Stimulated activated naive CD8-positive, alpha-beta T cell treated with anti-CD3 and anti-CD28 coated beads, Interleukin-15, Interleukin-2, amounts not matched to agents 100 ng/mL and 50 ng/mL, for 24 hours (primary cell): Measurements from ENCODE around the gene MVB12B.

Source experiments
- H3K27ac Mint-ChIP-seq: one replicate; pipeline ENCODE4 v1.8.0; 2021; ENCODE audit warnings: mild to moderate bottlenecking, mixed read lengths
- H3K27me3 Mint-ChIP-seq: one replicate; pipeline ENCODE4 v1.8.0; 2021; ENCODE audit warnings: mixed read lengths
- H3K36me3 Mint-ChIP-seq: one replicate; pipeline ENCODE4 v1.8.0; 2021; ENCODE audit warnings: low read depth, mixed read lengths
- H3K4me1 Mint-ChIP-seq: one replicate; pipeline ENCODE4 v1.8.0; 2021; ENCODE audit warnings: low read depth, mixed read lengths
- H3K4me3 Mint-ChIP-seq: one replicate; pipeline ENCODE4 v1.8.0; 2021; ENCODE audit warnings: mild to moderate bottlenecking, mixed read lengths
- H3K9me3 Mint-ChIP-seq: one replicate; pipeline ENCODE4 v1.8.0; 2021; ENCODE audit warnings: mixed read lengths

Gene MVB12B

GRCh38 chr9:126452106-126452505 is 125.5 kb downstream of the MVB12B start:
- H3K27me3 Mint-ChIP-seq = no peaks in the 10 kb centered on the region
- no peaks in the 10 kb centered on the region for H3K36me3 Mint-ChIP-seq
- no peaks in the 10 kb centered on the region for H3K9me3 Mint-ChIP-seq
- H3K27ac Mint-ChIP-seq = no peak overlapping the region
- no peak overlapping the region for H3K4me3 Mint-ChIP-seq
- H3K4me1 Mint-ChIP-seq = no peaks in the 10 kb centered on the region

GRCh38 chr9:126453156-126453963 is 126.7 kb downstream of the MVB12B start:
- no peaks in the 10 kb centered on the region for H3K4me1 Mint-ChIP-seq
- no peak overlapping the region for H3K27ac Mint-ChIP-seq
- no peaks in the 10 kb centered on the region for H3K9me3 Mint-ChIP-seq
- no peak overlapping the region for H3K4me3 Mint-ChIP-seq
- H3K27me3 Mint-ChIP-seq = no peaks in the 10 kb centered on the region
- H3K36me3 Mint-ChIP-seq = no peaks in the 10 kb centered on the region

- Mint-ChIP-seq H3K27ac (no peak overlapping the region), H3K27me3 (no peaks in the 10 kb centered on the region), H3K36me3 (no peaks in the 10 kb centered on the region), H3K4me3 (no peak overlapping the region), H3K4me1 (no peaks in the 10 kb centered on the region), H3K9me3 (no peaks in the 10 kb centered on the region)
These were observed 127.6 kb downstream of the MVB12B start for GRCh38 chr9:126454215-126454614.

- Mint-ChIP-seq H3K4me3 (no peak overlapping the region), H3K9me3 (no peaks in the 10 kb centered on the region), H3K27ac (no peak overlapping the region), H3K4me1 (no peaks in the 10 kb centered on the region), H3K36me3 (no peaks in the 10 kb centered on the region), H3K27me3 (no peaks in the 10 kb centered on the region)
These were observed 128.2 kb downstream of the MVB12B start for GRCh38 chr9:126454795-126455194.

GRCh38 chr9:126456441-126457174 is 130.0 kb downstream of the MVB12B start:
- no peaks in the 10 kb centered on the region for H3K27me3 Mint-ChIP-seq
- no peak overlapping the region for H3K4me3 Mint-ChIP-seq
- no peaks in the 10 kb centered on the region for H3K9me3 Mint-ChIP-seq
- no peaks in the 10 kb centered on the region for H3K36me3 Mint-ChIP-seq
- H3K27ac Mint-ChIP-seq = no peak overlapping the region
- no peaks in the 10 kb centered on the region for H3K4me1 Mint-ChIP-seq

- H3K4me1 Mint-ChIP-seq = no peaks in the 10 kb centered on the region
- no peak overlapping the region for H3K4me3 Mint-ChIP-seq
- H3K36me3 Mint-ChIP-seq = no peaks in the 10 kb centered on the region
- no peaks in the 10 kb centered on the region for H3K27me3 Mint-ChIP-seq
- H3K9me3 Mint-ChIP-seq = no peaks in the 10 kb centered on the region
- no peak overlapping the region for H3K27ac Mint-ChIP-seq
These were observed 130.5 kb downstream of the MVB12B start for GRCh38 chr9:126457175-126457547.

GRCh38 chr9:126457890-126458289 is 131.3 kb downstream of the MVB12B start:
- Mint-ChIP-seq H3K4me3 (no peak overlapping the region), H3K9me3 (no peaks in the 10 kb centered on the region), H3K27ac (no peak overlapping the region), H3K27me3 (no peaks in the 10 kb centered on the region), H3K36me3 (no peaks in the 10 kb centered on the region), H3K4me1 (no peaks in the 10 kb centered on the region)

GRCh38 chr9:126459126-126459525 is 132.5 kb downstream of the MVB12B start:
- Mint-ChIP-seq H3K36me3 (no peaks in the 10 kb centered on the region), H3K4me3 (no peak overlapping the region), H3K27ac (no peak overlapping the region), H3K27me3 (no peaks in the 10 kb centered on the region), H3K9me3 (no peaks in the 10 kb centered on the region), H3K4me1 (no peaks in the 10 kb centered on the region)

GRCh38 chr9:126459546-126459945 is 132.9 kb downstream of the MVB12B start:
- no peak overlapping the region for H3K4me3 Mint-ChIP-seq
- H3K4me1 Mint-ChIP-seq = no peaks in the 10 kb centered on the region
- H3K36me3 Mint-ChIP-seq = no peaks in the 10 kb centered on the region
- H3K27me3 Mint-ChIP-seq = no peaks in the 10 kb centered on the region
- no peak overlapping the region for H3K27ac Mint-ChIP-seq
- H3K9me3 Mint-ChIP-seq = no peaks in the 10 kb centered on the region

GRCh38 chr9:126459965-126460843 is 133.6 kb downstream of the MVB12B start:
- Mint-ChIP-seq H3K4me3 (no peak overlapping the region), H3K27ac (no peak overlapping the region), H3K27me3 (no peaks in the 10 kb centered on the region), H3K4me1 (peaks cover 1% of the 10 kb centered on the region), H3K9me3 (no peaks in the 10 kb centered on the region), H3K36me3 (no peaks in the 10 kb centered on the region)

GRCh38 chr9:126461029-126461428 is 134.4 kb downstream of the MVB12B start:
- peaks cover 7% of the 10 kb centered on the region for H3K4me1 Mint-ChIP-seq
- H3K27ac Mint-ChIP-seq = no peak overlapping the region
- no peaks in the 10 kb centered on the region for H3K36me3 Mint-ChIP-seq
- no peaks in the 10 kb centered on the region for H3K27me3 Mint-ChIP-seq
- H3K4me3 Mint-ChIP-seq = no peak overlapping the region
- H3K9me3 Mint-ChIP-seq = no peaks in the 10 kb centered on the region

- no peaks in the 10 kb centered on the region for H3K36me3 Mint-ChIP-seq
- H3K9me3 Mint-ChIP-seq = no peaks in the 10 kb centered on the region
- H3K27ac Mint-ChIP-seq = no peak overlapping the region
- no peak overlapping the region for H3K4me3 Mint-ChIP-seq
- H3K27me3 Mint-ChIP-seq = no peaks in the 10 kb centered on the region
- peaks cover 7% of the 10 kb centered on the region for H3K4me1 Mint-ChIP-seq
These were observed 135.0 kb downstream of the MVB12B start for GRCh38 chr9:126461608-126462007.

GRCh38 chr9:126462617-126463016 is 136.0 kb downstream of the MVB12B start:
- Mint-ChIP-seq H3K36me3 (no peaks in the 10 kb centered on the region), H3K9me3 (no peaks in the 10 kb centered on the region), H3K27ac (no peak overlapping the region)

GRCh38 chr9:126463426-126463825 is 136.8 kb downstream of the MVB12B start:
- peaks cover 3% of the 10 kb centered on the region for H3K27me3 Mint-ChIP-seq
- no peak overlapping the region for H3K27ac Mint-ChIP-seq
- no peak overlapping the region for H3K4me3 Mint-ChIP-seq
- peaks cover 20% of the 10 kb centered on the region for H3K4me1 Mint-ChIP-seq
- peaks cover 5% of the 10 kb centered on the region for H3K36me3 Mint-ChIP-seq
- H3K9me3 Mint-ChIP-seq = no peaks in the 10 kb centered on the region

More at GRCh38 chr9:126462617-126463016, 136.0 kb downstream of the MVB12B start:
- Mint-ChIP-seq H3K27me3 (no peaks in the 10 kb centered on the region), H3K4me3 (no peak overlapping the region), H3K4me1 (peaks cover 12% of the 10 kb centered on the region)
